ENCODE results near the gene LSP1.

Gene LSP1

DNA sequence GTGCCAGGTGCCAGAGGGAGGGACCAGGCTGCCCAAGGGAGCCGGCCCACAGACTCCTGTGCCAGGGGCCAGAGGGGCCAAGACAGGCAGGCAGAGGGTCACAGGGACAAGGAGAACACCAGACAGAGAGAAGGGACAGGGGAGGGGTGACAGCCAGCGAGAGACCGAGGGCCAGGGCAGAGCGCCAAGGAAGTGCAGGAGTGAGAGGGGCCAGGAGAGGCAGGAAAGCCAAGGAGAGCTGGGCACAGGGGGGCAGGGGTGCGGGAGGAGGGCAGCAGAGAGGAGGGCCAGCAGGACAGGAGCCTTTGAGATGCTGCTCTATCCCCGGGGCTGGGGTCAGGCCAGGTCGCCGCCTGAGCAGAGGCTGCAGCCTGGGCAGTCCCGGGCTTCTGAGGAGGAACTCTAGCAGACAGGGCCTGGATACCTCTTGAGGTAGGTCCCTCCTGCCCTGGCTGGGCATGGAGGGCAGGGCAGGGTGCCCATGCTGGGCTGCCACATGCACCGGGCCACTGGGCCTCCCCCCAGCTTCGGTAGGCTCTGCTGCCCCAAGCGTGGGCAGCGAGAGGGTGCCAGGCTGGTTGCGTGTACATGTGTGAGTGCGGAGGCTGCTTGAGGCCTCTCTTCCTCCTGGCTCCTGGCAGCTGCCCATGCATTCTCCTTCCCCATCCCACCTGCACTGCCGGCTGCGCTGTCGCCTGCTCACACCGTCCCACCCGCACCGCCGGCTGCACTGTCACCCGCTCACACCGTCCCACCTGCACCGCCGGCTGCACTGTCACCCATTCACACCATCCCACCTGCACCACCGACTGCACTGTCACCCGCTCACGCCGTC, 12.2 kb downstream of the LSP1 start:
- Histone ChIP-seq H2AFZ (ENCODE audit: low read length) (no peak overlapping the region), H3F3A (ENCODE audit: insufficient read depth, low read length) (no peaks in the 10 kb centered on the region), H3K79me2 (ENCODE audit: low read length) (peaks cover 32% of the 10 kb centered on the region), H3K9me2 (replicated peaks; ENCODE audit: insufficient read depth, low read length) (no peaks in the 10 kb centered on the region), H3K9me3 (replicated peaks; ENCODE audit: insufficient read depth, low read length) (no peaks in the 10 kb centered on the region), H3K4me3 (ENCODE audit: low read length) (no peak overlapping the region), H3K27me3 (replicated peaks; ENCODE audit: insufficient read depth, low read length) (peaks cover 5% of the 10 kb centered on the region; the same call in 1 of the 2 replicates), H3K36me3 (replicated peaks; ENCODE audit: insufficient read depth, low read length) (no peaks in the 10 kb centered on the region), H4K20me1 (ENCODE audit: insufficient read depth, low read length) (no peaks in the 10 kb centered on the region; the same call in 1 of the 2 replicates), H3K27ac (ENCODE audit: low read length) (no peak overlapping the region), H3K4me1 (ENCODE audit: low read length) (no peaks in the 10 kb centered on the region), H3K4me2 (ENCODE audit: low read depth, low read length) (no peak overlapping the region), H3K9ac (ENCODE audit: low read length) (no peak overlapping the region)
- no peak for DNase-seq
- TF ChIP-seq EZH2phosphoT487 (IDR thresholded peaks at IDR 0.05; ENCODE audit: low read length) (no peak), EZH2 (optimal IDR thresholded peaks at IDR 0.05; ENCODE audit: low read depth, low read length) (no peak)
- TF ChIP-seq, protein P1, sequence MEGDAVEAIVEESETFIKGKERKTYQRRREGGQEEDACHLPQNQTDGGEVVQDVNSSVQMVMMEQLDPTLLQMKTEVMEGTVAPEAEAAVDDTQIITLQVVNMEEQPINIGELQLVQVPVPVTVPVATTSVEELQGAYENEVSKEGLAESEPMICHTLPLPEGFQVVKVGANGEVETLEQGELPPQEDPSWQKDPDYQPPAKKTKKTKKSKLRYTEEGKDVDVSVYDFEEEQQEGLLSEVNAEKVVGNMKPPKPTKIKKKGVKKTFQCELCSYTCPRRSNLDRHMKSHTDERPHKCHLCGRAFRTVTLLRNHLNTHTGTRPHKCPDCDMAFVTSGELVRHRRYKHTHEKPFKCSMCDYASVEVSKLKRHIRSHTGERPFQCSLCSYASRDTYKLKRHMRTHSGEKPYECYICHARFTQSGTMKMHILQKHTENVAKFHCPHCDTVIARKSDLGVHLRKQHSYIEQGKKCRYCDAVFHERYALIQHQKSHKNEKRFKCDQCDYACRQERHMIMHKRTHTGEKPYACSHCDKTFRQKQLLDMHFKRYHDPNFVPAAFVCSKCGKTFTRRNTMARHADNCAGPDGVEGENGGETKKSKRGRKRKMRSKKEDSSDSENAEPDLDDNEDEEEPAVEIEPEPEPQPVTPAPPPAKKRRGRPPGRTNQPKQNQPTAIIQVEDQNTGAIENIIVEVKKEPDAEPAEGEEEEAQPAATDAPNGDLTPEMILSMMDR (IDR thresholded peaks at IDR 0.05; ENCODE audit: low read length), result no peak

DNA sequence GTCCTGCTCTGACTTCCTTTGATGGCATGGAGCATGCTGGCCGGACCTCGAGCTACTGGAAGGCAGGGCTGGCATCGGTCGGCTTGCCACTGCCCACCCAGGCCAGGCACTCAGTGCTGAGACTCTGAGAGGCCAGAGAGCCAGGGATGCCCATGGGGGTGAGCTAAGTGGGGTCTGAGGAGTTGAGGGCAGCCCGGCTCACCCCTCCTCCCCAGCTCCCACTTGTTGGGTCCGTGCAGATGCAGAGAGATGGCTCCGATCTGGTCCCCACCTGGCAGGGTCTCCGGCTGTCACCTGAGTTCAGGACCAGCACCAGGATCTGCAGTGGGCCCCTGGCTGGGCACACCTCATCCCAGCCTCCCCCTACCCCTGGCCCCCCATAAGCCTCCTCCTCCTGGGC, 13.3 kb downstream of the LSP1 start:
- TF ChIP-seq EZH2phosphoT487 (IDR thresholded peaks at IDR 0.05; ENCODE audit: low read length) (no peak), EZH2 (optimal IDR thresholded peaks at IDR 0.05; ENCODE audit: low read depth, low read length) (no peak)
- TF ChIP-seq, protein P1 (IDR thresholded peaks at IDR 0.05; ENCODE audit: low read length), result no peak
- Histone ChIP-seq H3K9me3 (replicated peaks; ENCODE audit: insufficient read depth, low read length) (no peaks in the 10 kb centered on the region), H3K27ac (ENCODE audit: low read length) (no peak overlapping the region), H3F3A (ENCODE audit: insufficient read depth, low read length) (no peaks in the 10 kb centered on the region), H3K9ac (ENCODE audit: low read length) (no peak overlapping the region), H3K36me3 (replicated peaks; ENCODE audit: insufficient read depth, low read length) (no peaks in the 10 kb centered on the region), H3K4me1 (ENCODE audit: low read length) (no peaks in the 10 kb centered on the region), H2AFZ (ENCODE audit: low read length) (no peak overlapping the region), H3K79me2 (ENCODE audit: low read length) (peaks cover 28% of the 10 kb centered on the region), H3K9me2 (replicated peaks; ENCODE audit: insufficient read depth, low read length) (no peaks in the 10 kb centered on the region), H3K4me2 (ENCODE audit: low read depth, low read length) (no peak overlapping the region), H4K20me1 (ENCODE audit: insufficient read depth, low read length) (no peaks in the 10 kb centered on the region), H3K27me3 (replicated peaks; ENCODE audit: insufficient read depth, low read length) (0 out of 2 replicates have a peak, but pooled peaks cover 5% of the 10 kb centered on the region), H3K4me3 (ENCODE audit: low read length) (no peak overlapping the region)
- no peak for DNase-seq

DNA sequence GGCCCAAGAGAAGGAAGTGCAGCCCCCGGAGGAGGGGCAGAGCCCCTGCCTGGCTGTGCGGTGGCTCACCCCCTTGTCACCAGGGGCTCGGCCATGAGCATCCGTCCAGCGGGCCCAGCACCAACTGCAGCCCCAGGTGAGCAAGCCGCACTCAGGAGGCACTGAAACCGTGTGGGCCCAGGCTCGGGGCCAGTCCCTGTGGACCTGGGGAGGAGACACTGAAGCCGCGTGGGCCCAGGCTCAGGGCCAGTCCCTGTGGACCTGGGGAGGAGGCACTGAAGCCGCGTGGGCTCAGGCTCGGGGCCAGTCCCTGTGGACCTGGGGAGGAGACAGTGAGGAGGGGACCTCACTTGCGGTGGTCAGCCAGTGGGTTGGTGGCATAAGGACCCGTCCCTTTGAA, 13.9 kb downstream of the LSP1 start:
- Histone ChIP-seq H3K79me2 (ENCODE audit: low read length) (peaks cover 26% of the 10 kb centered on the region), H3K4me3 (ENCODE audit: low read length) (no peak overlapping the region), H4K20me1 (ENCODE audit: insufficient read depth, low read length) (no peaks in the 10 kb centered on the region), H3K4me1 (ENCODE audit: low read length) (no peaks in the 10 kb centered on the region), H3F3A (ENCODE audit: insufficient read depth, low read length) (no peaks in the 10 kb centered on the region), H3K27me3 (replicated peaks; ENCODE audit: insufficient read depth, low read length) (0 out of 2 replicates have a peak, but pooled peaks cover 5% of the 10 kb centered on the region), H3K9ac (ENCODE audit: low read length) (no peak overlapping the region), H3K36me3 (replicated peaks; ENCODE audit: insufficient read depth, low read length) (no peaks in the 10 kb centered on the region), H3K9me2 (replicated peaks; ENCODE audit: insufficient read depth, low read length) (no peaks in the 10 kb centered on the region), H3K9me3 (replicated peaks; ENCODE audit: insufficient read depth, low read length) (no peaks in the 10 kb centered on the region), H3K4me2 (ENCODE audit: low read depth, low read length) (no peak overlapping the region), H2AFZ (ENCODE audit: low read length) (no peak overlapping the region), H3K27ac (ENCODE audit: low read length) (no peak overlapping the region)
- no peak for TF ChIP-seq EZH2 (optimal IDR thresholded peaks at IDR 0.05; ENCODE audit: low read depth, low read length)
- TF ChIP-seq EZH2phosphoT487 (IDR thresholded peaks at IDR 0.05; ENCODE audit: low read length), result no peak
- TF ChIP-seq, protein P1 (IDR thresholded peaks at IDR 0.05; ENCODE audit: low read length), result no peak
- DNase-seq, result no peak

All from MM.1S (cell line).